GM12878 (cell line): Measurements from ENCODE around the gene THOC7.

Experiments
- EZH2 ChIP-seq: IDR thresholded peaks from 2 replicates; pipeline ENCODE4 v1.6.1; 2012; ENCODE audit warnings: low read depth, mild to moderate bottlenecking, control low read depth, inconsistent platforms, low read length, borderline replicate concordance; ENCODE audit not compliant: control insufficient read depth
- TF ChIP-seq, protein P1 (sequence below): fragments of 150-350 bp; IDR thresholded peaks from 2 replicates; pipeline ENCODE4 v1.6.1; 2014; ENCODE audit warnings: mild to moderate bottlenecking, low read depth, low read length
- TF ChIP-seq, protein P2 (sequence below): IDR thresholded peaks from 2 replicates; pipeline ENCODE4 v1.6.1; 2012; ENCODE audit warnings: low read depth, low read length, improper control_type of control experiment

DNA sequence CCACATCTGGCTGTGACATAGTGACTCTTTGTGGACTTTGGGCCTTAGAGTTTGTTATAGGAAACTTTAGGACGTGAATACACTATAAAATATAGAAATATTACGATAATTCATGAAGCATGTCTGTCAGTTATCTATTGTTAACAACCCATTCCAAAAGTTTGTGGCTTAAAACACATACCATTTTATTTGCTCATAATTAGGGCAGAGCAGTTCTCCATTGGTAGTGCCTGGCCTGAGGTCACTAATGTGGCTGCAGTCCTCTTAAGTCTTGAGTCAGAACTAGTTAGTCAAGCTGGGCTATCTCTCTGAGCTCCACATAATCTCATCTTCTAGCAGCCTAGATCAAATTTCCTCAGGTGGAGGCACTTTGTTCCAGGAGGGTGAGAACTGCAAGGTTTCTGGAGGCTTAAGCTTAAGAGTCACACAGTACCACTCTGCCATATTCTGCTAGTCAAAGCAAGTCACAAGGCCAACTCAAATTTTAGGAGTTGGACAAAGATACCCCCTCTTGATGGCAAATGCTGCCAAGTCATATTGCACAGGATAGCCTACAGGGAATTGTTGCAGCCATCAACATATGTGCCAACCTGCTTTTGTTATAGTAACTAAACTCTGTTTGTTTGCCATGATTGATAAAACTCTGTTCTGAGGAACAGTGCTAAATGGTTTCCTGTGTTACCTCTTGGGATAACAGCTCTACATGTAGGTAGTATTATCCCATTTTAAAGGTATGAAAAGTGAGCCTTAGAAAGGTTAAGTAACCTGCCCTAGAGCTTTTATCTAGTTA, 8.7 kb upstream of the THOC7 start:
- TF ChIP-seq, protein P1, sequence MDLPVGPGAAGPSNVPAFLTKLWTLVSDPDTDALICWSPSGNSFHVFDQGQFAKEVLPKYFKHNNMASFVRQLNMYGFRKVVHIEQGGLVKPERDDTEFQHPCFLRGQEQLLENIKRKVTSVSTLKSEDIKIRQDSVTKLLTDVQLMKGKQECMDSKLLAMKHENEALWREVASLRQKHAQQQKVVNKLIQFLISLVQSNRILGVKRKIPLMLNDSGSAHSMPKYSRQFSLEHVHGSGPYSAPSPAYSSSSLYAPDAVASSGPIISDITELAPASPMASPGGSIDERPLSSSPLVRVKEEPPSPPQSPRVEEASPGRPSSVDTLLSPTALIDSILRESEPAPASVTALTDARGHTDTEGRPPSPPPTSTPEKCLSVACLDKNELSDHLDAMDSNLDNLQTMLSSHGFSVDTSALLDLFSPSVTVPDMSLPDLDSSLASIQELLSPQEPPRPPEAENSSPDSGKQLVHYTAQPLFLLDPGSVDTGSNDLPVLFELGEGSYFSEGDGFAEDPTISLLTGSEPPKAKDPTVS: no peak
- no peak for TF ChIP-seq EZH2
- TF ChIP-seq, protein P2, sequence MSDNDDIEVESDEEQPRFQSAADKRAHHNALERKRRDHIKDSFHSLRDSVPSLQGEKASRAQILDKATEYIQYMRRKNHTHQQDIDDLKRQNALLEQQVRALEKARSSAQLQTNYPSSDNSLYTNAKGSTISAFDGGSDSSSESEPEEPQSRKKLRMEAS: no peak
